PC-3 (cell line): ENCODE results near the gene CCNY.

ENCODE experiments used
- CTCF ChIP-seq: fragments of 300-600 bp; sonication (generic); conservative IDR thresholded peaks from 2 replicates; pipeline ENCODE4 v1.5.1; 2017; ENCODE audit warnings: antibody characterized with exemption, low read depth, mild to moderate bottlenecking, low read length
- EZH2phosphoT487 ChIP-seq: fragments of 300-600 bp; sonication (generic); IDR thresholded peaks from 2 replicates; pipeline ENCODE4 v1.6.1; 2018; ENCODE audit warnings: mild to moderate bottlenecking, antibody characterized with exemption, low read length, borderline replicate concordance

- TF ChIP-seq CTCF, result no peak
- TF ChIP-seq EZH2phosphoT487, result no peak
Observed at GRCh38 chr10:35533565-35533964, 197.3 kb downstream of the CCNY start.
